Endodermal cell (in vitro differentiated cells): ENCODE measurements around the gene RUNX1. TPM values are rescaled to one million over a fixed set of nuclear protein-coding genes. Genes with fewer than 3 reads are reported as not detected.

Source experiments
- DNase-seq: peaks from one replicate; pipeline ENCODE4 v3.0.0-alpha.2; 2017
- H3K27ac ChIP-seq: 2 replicates; pipeline ENCODE4 v1.5.1; 2013; ENCODE audit warnings: mild to moderate bottlenecking, low read depth, low read length, moderate library complexity
- H3K27me3 ChIP-seq: 2 replicates; pipeline ENCODE4 v1.6.1; 2013; ENCODE audit warnings: mild to moderate bottlenecking, low read length, moderate library complexity; ENCODE audit not compliant: insufficient read depth, control insufficient read depth, poor library complexity, severe bottlenecking
- H3K36me3 ChIP-seq: 2 replicates; pipeline ENCODE4 v1.7.0; 2013; ENCODE audit warnings: mild to moderate bottlenecking, low read length, moderate library complexity; ENCODE audit not compliant: control insufficient read depth, insufficient read depth
- H3K4me1 ChIP-seq: one replicate; pipeline ENCODE4 v1.7.0; 2013; ENCODE audit warnings: low read length; ENCODE audit not compliant: control insufficient read depth, insufficient read depth
- H3K4me3 ChIP-seq: 2 replicates; pipeline ENCODE4 v1.5.1; 2013; ENCODE audit warnings: mild to moderate bottlenecking, low read length, moderate library complexity
- H3K9ac ChIP-seq: 2 replicates; pipeline ENCODE4 v1.6.1; 2013; ENCODE audit warnings: mild to moderate bottlenecking, low read length, moderate library complexity; ENCODE audit not compliant: poor library complexity, severe bottlenecking; ENCODE audit errors: extremely low read depth
- H3K9me3 ChIP-seq: 2 replicates; pipeline ENCODE4 v1.6.1; 2013; ENCODE audit warnings: mild to moderate bottlenecking, low read length, moderate library complexity; ENCODE audit not compliant: control insufficient read depth
- H3K27ac Mint-ChIP-seq: 2 replicates; pipeline ENCODE4 v1.8.0; 2020; ENCODE audit warnings: mixed read lengths
- H3K27me3 Mint-ChIP-seq: 2 replicates; pipeline ENCODE4 v1.8.0; 2021; ENCODE audit warnings: mild to moderate bottlenecking, mixed read lengths; ENCODE audit not compliant: insufficient read depth
- H3K36me3 Mint-ChIP-seq: 2 replicates; pipeline ENCODE4 v1.8.0; 2020; ENCODE audit warnings: low read depth, mixed read lengths
- H3K4me1 Mint-ChIP-seq: 2 replicates; pipeline ENCODE4 v1.8.0; 2020; ENCODE audit warnings: mixed read lengths
- H3K4me3 Mint-ChIP-seq: 2 replicates; pipeline ENCODE4 v1.8.0; 2020; ENCODE audit warnings: mild to moderate bottlenecking, moderate library complexity, mixed read lengths
- H3K9me3 Mint-ChIP-seq: 2 replicates; pipeline ENCODE4 v1.8.0; 2020; ENCODE audit warnings: mild to moderate bottlenecking, mixed read lengths
- WGBS, 2 experiments: methylation state at CpG; one replicate each; pipeline versions ENCODE4 v1.1.5 to v1.1.7; 2013; ENCODE audit warnings: missing lambda C conversion rate in 2 of 2, mixed read lengths in 1 of 2; ENCODE audit not compliant: insufficient coverage in 1 of 2, insufficient read length in 1 of 2; 5-methylcytosine and 5-hydroxymethylcytosine counted together
- total RNA-seq, 2 donors: library from RNA; stranded (reverse); fragmentation: NEBNext Ultra II Directional in 1 of 2; extraction: Animal tissue kit (Norgen Biotek cat#: 25700) in 1 of 2; gene quantifications; 2 replicates in 1 of 2; 3 replicates in 1 of 2; pipeline ENCODE4 v1.2.1, GENCODE V29; 2021
- TF ChIP-seq, protein P1 (sequence below): fragments of 200-600 bp; sonication (generic); conservative IDR thresholded peaks from 2 replicates; pipeline ENCODE4 v1.5.0; 2021; ENCODE audit warnings: antibody characterized with exemption, mild to moderate bottlenecking

RUNX1 gene
- total RNA-seq, 2 donors from 2014 or later: 0.31 to 2.8 TPM

GRCh38 chr21:34852448-34852847, 196.7 kb downstream of the RUNX1 start:
- Histone ChIP-seq H3K36me3 (no peaks in the 10 kb centered on the region), H3K9me3 (no peaks in the 10 kb centered on the region), H3K4me1 (no peaks in the 10 kb centered on the region), H3K27me3 (no peaks in the 10 kb centered on the region), H3K4me3 (no peak overlapping the region), H3K27ac (no peak overlapping the region), H3K9ac (no peak overlapping the region)
- H3K4me3 Mint-ChIP-seq: no peak overlapping the region
- DNase-seq: no peak
- WGBS, 2 experiments: 51 to 78% methylated on average over 3 of the region's 3 CpGs
- H3K27me3 Mint-ChIP-seq: peaks cover 2% of the 10 kb centered on the region
- no peaks in the 10 kb centered on the region for H3K36me3 Mint-ChIP-seq
- H3K4me1 Mint-ChIP-seq: peaks cover 2% of the 10 kb centered on the region
- H3K9me3 Mint-ChIP-seq: no peaks in the 10 kb centered on the region
- no peak overlapping the region for H3K27ac Mint-ChIP-seq
- TF ChIP-seq, protein P1, sequence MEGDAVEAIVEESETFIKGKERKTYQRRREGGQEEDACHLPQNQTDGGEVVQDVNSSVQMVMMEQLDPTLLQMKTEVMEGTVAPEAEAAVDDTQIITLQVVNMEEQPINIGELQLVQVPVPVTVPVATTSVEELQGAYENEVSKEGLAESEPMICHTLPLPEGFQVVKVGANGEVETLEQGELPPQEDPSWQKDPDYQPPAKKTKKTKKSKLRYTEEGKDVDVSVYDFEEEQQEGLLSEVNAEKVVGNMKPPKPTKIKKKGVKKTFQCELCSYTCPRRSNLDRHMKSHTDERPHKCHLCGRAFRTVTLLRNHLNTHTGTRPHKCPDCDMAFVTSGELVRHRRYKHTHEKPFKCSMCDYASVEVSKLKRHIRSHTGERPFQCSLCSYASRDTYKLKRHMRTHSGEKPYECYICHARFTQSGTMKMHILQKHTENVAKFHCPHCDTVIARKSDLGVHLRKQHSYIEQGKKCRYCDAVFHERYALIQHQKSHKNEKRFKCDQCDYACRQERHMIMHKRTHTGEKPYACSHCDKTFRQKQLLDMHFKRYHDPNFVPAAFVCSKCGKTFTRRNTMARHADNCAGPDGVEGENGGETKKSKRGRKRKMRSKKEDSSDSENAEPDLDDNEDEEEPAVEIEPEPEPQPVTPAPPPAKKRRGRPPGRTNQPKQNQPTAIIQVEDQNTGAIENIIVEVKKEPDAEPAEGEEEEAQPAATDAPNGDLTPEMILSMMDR: no peak

DNA sequence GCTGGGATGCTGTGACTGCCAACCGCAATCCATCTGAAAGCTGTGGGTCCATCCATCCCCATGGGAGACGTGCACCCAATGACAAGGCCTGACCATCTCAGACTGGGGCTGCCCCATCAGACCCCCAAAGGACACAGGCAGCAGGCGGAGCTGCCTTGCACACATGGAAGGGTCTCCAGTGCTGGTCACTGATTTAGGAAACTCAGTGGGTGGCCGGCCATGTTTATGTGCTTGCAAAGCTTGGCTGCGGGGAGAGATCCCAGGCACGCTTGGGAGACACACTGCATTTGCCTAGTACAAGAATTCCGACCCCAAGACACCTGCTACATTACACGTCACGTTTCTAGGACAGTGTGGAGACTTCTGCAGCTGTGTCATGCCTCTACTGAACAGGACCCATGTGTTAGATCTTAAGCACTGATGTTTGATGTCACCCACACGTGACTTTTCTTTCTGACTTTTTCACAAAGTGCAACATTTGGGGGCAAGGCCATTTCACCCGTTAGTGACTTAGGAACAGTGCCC, 198.9 kb downstream of the RUNX1 start:
- H3K27me3 ChIP-seq: no peaks in the 10 kb centered on the region
- Mint-ChIP-seq H3K9me3 (no peaks in the 10 kb centered on the region), H3K27me3 (peaks cover 2% of the 10 kb centered on the region), H3K36me3 (no peaks in the 10 kb centered on the region), H3K4me1 (peaks cover 18% of the 10 kb centered on the region), H3K27ac (no peak overlapping the region), H3K4me3 (no peak overlapping the region)
- DNase-seq: peak; percentile 27
- H3K36me3 ChIP-seq: no peaks in the 10 kb centered on the region
- TF ChIP-seq, protein P1: no peak
- H3K4me3 ChIP-seq: no peak overlapping the region
- H3K9me3 ChIP-seq: no peaks in the 10 kb centered on the region
- no peak overlapping the region for H3K27ac ChIP-seq
- H3K9ac ChIP-seq: no peak overlapping the region
- peaks cover 5% of the 10 kb centered on the region for H3K4me1 ChIP-seq
- 90 to 93% methylated on average over 10 to 11 of the region's 11 CpGs for WGBS, 2 experiments

DNA sequence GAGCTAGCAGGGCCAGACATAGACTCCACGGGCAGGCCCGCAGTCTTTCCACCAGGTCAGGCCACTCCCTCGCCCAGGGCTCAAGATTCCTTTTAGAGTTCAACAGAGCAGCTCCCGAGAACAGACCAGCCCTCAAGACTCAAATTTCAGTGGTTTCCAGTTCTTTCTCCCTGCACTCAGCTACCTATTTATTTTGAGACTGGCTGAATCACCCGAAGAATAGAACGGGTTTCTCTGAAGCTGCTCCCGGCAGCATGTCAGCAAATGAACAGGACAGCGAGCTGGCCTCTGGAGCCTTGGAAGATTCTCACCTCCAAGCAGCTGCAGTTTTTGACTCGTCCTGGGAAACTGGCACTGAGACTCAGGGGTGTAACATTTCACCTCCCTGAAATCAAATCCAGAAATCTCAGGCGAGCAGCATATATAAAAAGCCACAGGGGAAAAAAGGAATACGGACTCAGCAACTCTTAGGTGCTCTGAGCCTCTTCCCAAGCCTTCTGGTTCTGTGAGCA, 202.4 kb downstream of the RUNX1 start:
- no peaks in the 10 kb centered on the region for H3K36me3 Mint-ChIP-seq
- DNase-seq: peak; percentile 52
- Histone ChIP-seq H3K9me3 (no peaks in the 10 kb centered on the region), H3K27ac (no peak overlapping the region), H3K27me3 (no peaks in the 10 kb centered on the region), H3K4me1 (peaks cover 5% of the 10 kb centered on the region), H3K4me3 (no peak overlapping the region), H3K36me3 (no peaks in the 10 kb centered on the region), H3K9ac (no peak overlapping the region)
- peaks cover 28% of the 10 kb centered on the region for H3K4me1 Mint-ChIP-seq
- H3K4me3 Mint-ChIP-seq: no peak overlapping the region
- WGBS, 2 experiments: 53 to 66% methylated on average over 8 to 11 of the region's 11 CpGs
- H3K27ac Mint-ChIP-seq: peak overlapping the region; percentile 55
- TF ChIP-seq, protein P1: no peak
- H3K9me3 Mint-ChIP-seq: no peaks in the 10 kb centered on the region
- peaks cover 2% of the 10 kb centered on the region for H3K27me3 Mint-ChIP-seq
